Panc1 (cell line): Measurements from ENCODE around the gene STIL.

Source experiments
- POLR2AphosphoS5 ChIP-seq: IDR thresholded peaks from 2 replicates; pipeline ENCODE4 v1.6.1; 2012; ENCODE audit warnings: mild to moderate bottlenecking, low read depth, low read length, moderate library complexity
- SIN3A ChIP-seq: IDR thresholded peaks from 2 replicates; pipeline ENCODE4 v1.6.1; 2012; ENCODE audit warnings: low read depth, mild to moderate bottlenecking, low read length, moderate library complexity, borderline replicate concordance; ENCODE audit not compliant: insufficient read depth
- TF ChIP-seq, protein P1 (sequence below): fragments of 450-650 bp; IDR thresholded peaks from 2 replicates; pipeline ENCODE4 v1.5.1; 2017; ENCODE audit warnings: mild to moderate bottlenecking
- TF ChIP-seq, protein P2 (sequence below), 2 experiments: IDR thresholded peaks; 2 replicates each; pipeline ENCODE4 v1.6.1; 2011 to 2012; ENCODE audit warnings: low read depth in 2 of 2, control low read depth in 1 of 2, low read length in 1 of 2, mild to moderate bottlenecking in 1 of 2, moderate library complexity in 1 of 2; ENCODE audit not compliant: insufficient read depth in 1 of 2

GRCh38 chr1:47348246-47348645, 34.3 kb upstream of the STIL start:
- TF ChIP-seq, protein P1, sequence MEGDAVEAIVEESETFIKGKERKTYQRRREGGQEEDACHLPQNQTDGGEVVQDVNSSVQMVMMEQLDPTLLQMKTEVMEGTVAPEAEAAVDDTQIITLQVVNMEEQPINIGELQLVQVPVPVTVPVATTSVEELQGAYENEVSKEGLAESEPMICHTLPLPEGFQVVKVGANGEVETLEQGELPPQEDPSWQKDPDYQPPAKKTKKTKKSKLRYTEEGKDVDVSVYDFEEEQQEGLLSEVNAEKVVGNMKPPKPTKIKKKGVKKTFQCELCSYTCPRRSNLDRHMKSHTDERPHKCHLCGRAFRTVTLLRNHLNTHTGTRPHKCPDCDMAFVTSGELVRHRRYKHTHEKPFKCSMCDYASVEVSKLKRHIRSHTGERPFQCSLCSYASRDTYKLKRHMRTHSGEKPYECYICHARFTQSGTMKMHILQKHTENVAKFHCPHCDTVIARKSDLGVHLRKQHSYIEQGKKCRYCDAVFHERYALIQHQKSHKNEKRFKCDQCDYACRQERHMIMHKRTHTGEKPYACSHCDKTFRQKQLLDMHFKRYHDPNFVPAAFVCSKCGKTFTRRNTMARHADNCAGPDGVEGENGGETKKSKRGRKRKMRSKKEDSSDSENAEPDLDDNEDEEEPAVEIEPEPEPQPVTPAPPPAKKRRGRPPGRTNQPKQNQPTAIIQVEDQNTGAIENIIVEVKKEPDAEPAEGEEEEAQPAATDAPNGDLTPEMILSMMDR = no peak
- no peak for TF ChIP-seq POLR2AphosphoS5
- TF ChIP-seq, protein P2, sequence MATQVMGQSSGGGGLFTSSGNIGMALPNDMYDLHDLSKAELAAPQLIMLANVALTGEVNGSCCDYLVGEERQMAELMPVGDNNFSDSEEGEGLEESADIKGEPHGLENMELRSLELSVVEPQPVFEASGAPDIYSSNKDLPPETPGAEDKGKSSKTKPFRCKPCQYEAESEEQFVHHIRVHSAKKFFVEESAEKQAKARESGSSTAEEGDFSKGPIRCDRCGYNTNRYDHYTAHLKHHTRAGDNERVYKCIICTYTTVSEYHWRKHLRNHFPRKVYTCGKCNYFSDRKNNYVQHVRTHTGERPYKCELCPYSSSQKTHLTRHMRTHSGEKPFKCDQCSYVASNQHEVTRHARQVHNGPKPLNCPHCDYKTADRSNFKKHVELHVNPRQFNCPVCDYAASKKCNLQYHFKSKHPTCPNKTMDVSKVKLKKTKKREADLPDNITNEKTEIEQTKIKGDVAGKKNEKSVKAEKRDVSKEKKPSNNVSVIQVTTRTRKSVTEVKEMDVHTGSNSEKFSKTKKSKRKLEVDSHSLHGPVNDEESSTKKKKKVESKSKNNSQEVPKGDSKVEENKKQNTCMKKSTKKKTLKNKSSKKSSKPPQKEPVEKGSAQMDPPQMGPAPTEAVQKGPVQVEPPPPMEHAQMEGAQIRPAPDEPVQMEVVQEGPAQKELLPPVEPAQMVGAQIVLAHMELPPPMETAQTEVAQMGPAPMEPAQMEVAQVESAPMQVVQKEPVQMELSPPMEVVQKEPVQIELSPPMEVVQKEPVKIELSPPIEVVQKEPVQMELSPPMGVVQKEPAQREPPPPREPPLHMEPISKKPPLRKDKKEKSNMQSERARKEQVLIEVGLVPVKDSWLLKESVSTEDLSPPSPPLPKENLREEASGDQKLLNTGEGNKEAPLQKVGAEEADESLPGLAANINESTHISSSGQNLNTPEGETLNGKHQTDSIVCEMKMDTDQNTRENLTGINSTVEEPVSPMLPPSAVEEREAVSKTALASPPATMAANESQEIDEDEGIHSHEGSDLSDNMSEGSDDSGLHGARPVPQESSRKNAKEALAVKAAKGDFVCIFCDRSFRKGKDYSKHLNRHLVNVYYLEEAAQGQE (IDR thresholded peaks at IDR 0.05; ENCODE audit: insufficient read depth in 1 of 2, low read depth in 2 of 2, low read length in 1 of 2) = no peak
- TF ChIP-seq SIN3A = no peak
